ENCODE results near the gene DHRS13.
"Not testable (repeated sequence)": the region's sequence is repeated elsewhere in the genome, so short reads cannot be mapped to it uniquely, and the experiment has no call there.

The DHRS13 gene

DNA sequence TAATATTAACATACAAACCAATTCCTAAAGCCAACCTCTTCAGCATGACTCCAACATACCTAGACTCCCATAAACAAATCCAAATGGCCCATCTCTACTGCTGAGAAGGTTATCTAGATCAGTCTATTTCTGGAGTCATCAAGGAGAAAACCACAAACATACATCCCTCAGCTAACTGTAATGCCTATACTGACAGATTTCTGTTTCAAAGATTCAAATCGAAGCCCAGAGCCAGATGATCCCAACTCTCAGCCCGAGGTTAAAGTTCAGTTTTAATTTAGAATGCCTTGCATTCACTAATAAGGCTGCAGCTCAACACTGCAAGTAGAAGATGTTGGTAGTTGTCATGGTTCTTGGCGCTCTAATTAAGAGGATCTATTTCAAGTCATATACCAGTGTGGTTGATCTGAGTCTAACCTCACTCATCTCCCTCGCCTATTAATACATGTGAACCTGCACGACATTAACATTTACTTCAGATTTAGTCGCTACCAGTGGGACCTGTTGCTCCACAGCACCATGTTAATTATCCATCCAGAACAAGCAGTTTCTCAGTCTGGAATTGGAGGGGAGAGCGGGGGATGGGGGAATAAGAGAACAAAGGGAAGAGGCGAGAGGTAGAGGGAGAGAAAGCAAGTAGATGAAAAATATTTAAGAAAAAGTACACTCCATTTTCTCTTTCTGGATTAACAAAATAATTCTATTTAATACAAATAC, 33.0 kb upstream of the DHRS13 start:
- no peak for DNase-seq

DNA sequence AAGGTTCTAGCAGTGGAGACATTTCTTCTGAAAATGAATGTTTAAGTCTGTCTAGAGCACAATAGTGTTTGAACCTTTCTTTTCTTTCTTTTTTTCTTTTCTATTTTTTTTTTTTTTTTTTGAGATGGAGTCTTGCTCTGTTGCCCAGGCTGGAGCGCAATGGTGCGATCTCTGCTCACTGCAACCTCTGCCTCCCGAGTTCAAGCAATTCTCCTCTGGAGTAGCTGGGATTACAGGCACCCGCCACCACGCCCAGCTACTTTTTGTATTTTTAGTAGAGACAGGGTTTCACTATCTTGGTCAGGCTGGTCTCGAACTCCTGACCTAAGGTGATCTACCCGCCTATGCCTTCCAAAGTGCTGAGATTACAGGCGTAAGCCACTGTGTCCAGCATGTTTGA, 31.6 kb upstream of the DHRS13 start:
- not testable (repeated sequence) for DNase-seq

DNA sequence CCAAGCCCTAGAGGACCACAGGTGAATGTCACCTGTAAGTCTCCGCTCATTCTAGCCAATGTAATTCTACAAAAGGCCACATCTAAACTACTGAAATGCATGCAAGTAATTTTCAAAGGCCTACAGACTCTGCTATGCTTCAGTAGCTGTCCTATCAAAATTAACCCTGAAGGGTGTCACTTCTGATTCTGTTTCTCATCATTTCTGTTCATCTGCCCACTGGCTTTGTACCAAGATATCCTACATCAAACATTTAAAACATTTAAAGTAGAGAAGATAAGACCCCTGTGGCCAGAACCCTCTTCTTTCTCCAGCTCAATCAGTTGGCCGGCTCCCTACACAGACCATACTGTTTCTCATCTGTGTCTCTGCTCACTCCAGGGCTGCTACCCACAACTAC, 26.9 kb upstream of the DHRS13 start:
- no peak for DNase-seq

DNA sequence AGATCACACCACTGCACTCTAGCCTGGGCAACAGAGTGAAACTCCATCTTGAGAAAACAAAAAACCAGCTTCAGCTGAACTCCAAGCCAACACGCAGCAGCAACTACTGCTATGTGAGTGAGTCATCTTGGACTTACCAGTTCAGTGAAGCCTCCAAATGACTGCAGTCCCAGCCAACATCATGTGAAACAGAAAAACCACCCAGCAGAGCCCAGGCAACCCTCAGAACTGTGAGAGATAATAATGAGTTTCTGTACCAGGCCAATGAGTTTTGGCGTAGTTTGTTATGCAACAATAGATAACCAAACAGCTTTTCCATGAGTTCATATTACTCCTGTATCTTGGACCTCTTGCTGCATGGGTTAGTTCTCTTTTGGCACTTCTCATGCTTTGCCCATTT, 25.2 kb upstream of the DHRS13 start:
- DNase-seq = no peak

DNA sequence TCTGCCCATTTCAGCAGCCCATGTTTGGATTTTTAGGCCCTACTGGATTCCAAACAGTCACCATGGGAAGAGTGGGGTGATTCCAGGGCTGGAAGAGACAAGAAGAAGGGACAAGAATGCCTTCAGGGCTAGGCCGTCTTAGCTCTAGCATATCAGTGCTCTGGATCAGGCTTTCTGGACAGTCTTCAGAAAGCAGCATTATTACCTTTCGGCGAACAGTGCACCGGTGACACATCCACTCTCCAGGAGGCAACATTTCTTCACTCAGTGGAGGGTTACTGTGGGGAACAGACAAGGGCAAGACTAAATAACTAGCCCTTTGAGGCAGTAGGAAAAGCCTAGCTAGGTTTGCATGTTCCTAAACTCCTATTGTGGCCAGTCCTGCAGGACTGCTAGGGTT, 23.9 kb upstream of the DHRS13 start:
- no peak for DNase-seq

DNA sequence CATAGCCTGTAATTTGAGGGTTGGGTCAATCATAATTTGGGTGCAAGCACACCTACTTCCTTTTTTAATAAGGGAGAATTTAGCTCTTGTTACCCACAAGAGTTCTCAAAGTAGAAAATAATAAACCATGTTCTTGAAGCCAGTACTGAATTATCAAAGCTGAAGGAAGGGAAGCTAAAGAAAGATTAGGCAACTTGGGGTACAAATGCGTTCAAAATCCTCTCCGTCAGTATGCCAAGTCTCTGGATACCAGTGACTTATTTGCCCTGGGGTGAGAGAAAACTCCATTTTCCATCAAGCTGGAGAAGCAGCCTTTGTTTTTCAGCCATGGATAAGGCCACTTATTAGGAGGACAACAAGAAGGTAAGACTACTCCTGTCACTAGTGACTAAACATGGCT, 23.5 kb upstream of the DHRS13 start:
- no peak for DNase-seq

DNA sequence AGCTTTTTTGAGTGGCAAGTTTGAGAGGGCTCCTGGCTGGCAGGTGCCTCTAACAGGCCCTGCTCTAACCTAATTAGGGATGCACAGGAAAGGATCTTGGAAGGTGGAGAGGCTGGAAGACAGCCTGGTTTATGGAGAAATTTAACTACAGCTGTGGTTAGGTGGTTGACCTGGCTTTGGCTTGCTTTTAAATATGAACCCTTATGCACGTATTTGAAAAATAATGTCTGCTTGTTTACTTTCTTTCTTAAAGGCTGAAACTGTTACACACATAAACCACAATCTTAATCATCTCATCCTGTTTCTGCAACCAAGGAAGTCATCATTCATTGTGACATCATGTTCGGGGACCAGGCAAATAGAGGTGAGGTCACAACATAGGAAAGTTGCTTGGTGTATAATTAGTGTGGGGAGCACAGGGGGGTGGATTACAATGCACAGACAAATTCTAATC, 23.1 kb upstream of the DHRS13 start:
- no peak for DNase-seq

DNA sequence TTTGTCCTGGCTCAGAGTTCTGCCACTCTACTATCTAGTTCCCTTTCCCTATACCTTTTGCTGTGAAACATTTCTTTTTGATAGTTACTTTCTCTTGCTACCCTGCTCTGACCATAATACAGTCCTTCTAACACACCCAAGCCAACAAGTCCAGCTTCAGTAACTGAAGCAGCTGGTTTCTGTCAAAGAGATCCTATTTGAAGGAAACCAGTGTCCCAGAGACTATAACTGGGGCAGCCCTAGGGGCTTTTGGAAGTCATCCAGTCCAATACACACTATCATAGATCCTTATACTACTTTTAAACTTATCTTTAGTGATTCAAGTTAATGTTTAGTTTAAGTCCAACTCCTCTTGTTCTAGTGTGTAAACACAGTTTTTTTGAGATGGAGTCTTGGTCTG, 17.3 kb upstream of the DHRS13 start:
- DNase-seq = no peak

DNA sequence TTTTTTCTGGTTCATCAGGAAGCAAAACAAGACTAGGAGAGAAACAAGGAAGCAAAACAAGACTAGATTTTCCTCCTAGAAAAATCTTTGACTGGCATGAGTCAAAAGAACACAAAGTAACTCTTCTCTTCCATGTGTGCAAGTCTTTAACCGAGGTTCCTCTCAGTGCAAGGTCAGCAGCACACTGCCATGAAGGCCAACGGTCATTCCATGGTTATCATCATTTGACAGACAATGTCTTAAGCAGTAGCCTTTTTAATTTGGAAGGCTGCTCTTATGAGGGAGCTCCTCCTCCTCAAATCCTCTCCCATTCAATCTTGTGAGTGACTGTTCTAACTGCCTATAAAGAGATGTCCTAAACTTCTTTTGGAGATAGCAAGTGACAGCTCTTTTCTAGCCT, 15.4 kb upstream of the DHRS13 start:
- no peak for DNase-seq

DNA sequence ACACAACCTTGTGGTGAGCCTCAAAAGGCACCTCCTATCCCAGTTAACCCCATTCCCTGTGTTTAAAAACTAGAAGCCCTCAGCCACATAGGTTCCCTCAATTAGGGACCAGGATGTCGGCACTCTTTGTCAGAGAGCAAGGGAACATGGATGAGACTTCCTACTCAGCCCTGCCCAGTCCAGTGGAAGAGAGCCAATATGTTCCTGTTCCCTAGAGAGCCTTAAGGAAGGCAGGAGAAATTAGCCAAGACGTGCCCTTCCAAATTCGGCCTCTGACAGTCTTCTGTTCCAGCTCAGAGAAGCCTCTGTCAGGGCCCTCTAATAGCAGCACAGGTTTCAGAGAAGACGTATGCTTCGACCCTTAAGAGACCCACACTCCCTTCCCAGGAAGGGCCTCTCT, 14.6 kb upstream of the DHRS13 start:
- DNase-seq = no peak

DNA sequence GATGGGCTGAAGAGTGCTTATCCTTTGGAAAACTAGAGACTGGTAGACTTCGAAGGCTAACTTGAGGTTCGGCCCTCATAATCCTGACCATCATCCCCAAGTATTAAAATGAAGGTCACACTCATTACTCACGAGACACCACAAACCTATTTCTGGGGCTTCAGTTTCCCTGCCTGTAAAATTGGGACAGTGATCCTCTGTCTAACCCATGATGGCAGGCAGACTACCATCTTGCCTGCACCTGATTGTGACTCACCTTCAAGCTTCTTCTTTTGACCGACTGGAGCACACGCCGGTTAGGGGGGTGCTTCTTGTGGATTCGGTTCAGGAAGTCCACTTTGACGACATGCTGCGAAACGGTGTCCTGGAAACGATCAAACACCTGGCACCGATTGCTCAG, 14.2 kb upstream of the DHRS13 start:
- no peak for DNase-seq

DNA sequence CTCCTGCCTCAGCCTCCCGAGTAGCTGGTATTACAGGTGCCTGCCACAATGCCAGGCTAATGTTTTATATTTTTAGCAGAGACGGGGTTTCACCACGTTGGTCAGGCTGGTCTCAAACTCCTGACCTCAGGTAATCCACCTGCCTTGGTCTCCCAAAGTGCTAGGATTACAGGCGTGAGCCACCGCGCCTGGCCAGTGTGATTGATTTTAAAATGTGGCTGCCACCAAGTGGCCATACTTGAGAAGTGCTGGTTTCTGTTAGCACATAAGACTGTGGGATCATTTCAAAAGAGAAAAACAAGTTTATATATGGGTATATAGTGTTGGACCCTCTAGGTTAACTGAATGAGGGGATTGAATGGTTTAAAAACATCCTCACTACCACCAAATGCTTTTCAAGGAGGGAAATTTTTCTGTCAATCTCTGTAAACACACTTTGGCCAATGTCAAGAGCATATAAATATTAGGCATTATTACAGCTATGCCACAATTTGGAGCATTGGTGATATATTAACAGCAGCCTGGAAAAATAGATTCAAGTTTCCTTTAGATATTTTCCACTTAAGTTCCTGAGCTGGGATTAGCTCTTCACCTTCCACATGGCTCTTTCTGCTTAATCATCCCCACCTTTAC, 13.5 kb upstream of the DHRS13 start:
- DNase-seq = no peak

DNA sequence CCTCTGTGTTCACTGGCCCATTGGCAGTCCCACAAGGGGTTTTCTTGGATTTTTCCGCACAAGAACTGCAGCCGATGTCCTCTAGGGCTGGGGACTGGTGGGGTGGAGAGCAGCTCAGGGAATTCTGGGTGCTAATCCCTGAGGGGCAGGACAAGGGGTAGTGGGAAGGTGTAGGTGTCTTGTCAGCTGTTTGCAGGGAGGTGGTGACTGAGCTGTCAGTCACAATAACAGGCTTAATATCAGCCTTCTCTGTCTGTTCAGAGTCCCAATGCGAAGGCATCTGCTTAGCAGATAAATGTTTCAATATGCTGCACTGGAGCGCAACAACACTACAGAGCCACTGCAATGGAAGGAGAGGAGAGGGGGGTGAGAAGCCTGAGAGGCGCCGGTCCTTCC, 10.1 kb upstream of the DHRS13 start:
- no peak for DNase-seq

DNA sequence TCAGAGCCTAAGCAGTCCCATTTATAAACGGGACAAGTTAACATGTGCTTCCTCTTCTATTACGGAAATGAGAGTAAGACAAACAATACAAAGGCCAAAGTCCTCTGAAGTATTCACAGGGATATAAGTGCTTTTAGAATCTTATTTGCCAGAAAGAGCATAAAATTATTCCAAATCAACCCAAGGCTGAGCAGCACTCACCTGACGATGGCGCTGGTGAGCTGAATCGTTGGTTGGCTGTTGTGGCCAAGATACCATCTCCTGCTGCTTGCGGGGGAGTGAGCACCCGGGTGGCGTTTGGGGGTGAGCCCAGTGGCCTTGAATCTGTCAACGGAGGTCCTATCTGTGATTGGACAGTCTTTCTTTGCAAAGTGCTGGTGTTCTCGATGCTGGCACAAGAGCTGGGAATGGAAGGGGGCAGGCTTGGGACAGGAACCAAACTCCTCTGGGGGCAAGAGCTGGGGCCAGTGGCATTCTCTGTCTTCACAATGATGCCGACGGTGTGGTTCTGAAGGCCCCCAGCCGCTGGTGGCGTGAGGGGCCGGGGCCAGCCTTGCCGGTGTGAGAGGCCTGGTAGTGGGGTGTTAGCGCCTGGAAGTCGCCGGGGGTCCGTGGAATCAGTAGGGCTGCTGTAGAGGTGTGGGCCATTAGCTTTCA, 9.5 kb upstream of the DHRS13 start:
- DNase-seq = no peak

DNA sequence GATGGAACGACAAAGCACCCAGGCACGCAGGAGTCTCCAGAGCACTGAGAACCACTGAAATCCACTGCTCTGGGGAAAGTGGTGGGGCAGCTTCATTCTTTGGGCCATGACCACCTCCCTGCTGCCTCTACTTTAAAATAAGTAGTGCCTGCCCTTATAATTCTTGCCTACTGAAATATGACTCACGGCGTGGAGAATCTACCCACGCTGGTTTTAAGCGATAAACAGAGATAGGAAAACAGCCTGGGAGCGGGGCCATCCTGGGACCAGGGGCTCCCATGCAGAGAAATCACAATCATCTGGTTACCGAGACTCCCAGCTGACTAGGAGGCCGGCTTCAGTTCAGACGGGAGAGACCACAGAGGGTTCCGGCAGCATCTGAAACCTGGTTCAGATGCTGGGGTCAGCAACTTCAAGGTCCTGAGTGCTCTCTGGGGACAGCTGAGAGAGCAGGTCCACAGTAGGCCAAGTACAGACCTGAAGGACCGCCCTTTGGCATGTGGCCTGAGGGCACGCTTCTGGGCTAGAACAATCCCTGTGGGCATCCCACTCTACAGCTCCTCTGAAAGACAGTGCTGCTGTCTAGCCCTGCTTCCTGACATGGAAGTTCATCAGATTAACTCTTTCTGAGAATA, 8.6 kb upstream of the DHRS13 start:
- no peak for DNase-seq

DNA sequence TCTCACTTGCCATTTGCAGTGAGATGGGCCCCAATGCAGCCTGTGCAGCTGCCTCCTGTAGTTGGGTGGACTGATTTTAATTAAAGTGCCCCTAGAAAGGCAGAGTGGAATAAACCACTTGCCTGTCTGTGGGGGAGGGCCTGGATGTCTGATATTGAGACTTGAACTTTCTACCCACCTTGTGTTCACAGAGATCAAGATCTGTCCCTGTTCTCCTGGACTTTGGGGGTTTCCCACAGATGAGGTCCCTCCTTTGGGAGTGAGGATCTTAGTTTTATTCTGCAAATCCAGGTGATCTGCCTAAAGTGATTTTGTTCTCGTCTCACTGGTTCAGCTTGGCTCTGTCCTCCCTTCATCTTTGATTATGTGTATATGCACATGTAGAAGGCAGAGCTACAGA, 7.7 kb upstream of the DHRS13 start:
- DNase-seq = no peak

DNA sequence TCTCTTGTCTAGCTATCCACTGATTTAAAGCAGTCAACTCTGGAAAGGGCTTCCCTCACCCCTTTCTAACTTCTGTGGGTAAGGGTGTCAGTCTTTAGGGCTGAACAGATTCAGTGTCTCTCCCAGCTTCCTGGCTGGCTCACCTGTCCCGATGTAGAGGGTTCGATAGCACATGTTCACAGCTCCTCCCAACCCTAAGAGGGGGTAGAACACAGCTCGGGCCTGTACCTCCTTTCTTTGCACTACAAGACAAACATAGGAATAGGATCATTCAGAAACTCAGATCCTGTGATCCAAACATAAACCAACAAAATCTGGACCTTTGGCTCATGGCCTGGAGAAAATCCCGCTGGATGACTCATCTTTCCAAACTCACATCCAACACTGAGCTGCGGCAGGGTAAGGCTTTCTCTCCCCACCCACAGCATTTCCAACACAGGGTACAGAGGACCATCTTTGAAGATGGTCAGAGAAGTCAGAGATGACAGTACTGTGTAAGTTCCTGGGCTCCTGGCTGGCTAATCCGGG, 5.8 kb upstream of the DHRS13 start:
- DNase-seq = no peak

DNA sequence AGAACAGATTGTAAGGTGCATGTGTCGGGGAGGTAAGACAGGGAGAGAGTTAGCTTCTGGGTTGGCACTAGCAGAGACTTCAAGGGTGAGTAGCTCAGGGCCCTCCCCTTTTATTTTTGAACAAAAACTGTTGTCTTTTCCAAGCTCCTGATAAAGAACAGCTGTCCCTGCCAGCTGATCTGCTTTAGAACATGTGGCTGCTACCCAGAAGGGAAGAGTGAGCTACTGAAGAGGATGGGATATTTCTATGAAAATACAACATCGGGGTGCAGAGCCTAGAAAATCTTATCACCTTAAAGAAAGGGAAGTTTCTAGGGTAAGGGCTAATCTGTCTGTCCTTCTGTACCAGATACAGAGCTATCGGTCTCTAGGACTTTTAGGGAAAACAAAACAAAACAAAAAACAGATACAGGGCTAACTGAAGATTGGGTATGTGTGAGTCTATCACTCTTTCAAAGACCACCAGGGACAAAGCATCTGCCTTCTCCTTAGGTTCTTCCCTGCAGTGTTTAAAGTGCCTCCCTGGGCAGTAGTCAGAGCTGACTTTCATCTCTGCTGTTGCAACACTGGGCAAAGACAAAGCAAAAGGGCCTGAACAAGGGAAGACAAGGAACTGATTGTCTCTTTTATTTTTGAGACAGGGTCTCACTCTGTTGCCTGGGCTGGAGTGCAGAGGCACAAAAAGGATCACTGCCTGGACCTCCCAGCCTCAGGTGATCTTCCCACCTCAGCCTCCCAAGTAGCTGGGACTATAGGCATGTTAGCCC, 5.0 kb upstream of the DHRS13 start:
- DNase-seq = no peak

DNA sequence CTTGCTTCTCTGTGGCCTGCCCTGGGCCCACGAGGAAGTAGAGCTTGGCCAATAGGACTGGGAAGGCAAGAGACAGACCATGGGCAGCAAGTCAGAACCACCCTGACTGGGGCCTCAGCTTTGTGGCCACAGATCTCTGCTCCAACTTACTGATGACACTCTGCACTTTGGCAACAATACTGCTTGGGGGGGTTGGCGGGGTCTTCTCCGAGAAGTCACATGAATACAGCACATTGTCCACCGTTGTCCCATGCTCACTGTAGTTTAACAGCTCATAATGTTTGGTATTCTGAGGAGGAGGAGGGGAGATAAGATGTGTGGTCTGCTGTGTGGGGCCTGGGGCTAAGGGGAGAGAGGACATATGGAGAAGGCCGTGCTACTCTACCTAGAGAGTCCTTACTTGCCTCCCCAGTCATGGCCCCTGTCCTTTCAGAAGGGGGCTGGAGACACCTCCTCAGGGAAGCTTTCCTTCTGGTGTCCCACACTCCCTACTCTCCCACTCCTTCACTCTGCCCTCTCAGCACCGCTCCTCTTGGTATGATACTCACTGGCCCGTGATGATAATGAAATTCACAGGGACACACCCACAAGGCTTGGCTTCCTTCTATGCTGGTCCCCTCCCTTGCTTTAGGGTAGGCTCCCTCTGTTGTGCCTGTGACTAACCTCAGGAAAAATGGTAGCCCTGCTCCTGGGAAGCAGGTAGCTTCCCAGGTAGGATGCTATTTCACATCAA, 4.0 kb upstream of the DHRS13 start:
- no peak for DNase-seq

DNA sequence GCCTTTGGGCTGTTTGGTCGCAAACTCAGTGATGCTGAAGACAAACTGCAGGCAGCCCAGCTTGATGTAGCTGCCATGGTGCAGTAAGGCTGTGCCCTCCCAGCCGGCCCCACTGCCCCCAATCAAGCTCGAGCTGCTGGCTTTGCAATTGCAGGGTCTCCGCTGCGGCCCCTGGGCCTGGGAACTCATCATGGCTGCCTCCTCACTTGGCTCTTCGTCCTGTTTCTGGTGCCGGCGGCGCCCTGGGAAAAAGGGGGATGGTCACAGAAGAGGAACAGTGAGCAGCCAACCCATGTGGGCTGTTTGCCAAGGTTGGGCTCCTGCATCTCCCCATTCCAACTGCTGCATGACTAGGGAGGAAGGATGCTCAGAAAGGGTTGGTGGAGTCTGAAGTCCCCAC, 3.4 kb upstream of the DHRS13 start:
- no peak for DNase-seq

DNA sequence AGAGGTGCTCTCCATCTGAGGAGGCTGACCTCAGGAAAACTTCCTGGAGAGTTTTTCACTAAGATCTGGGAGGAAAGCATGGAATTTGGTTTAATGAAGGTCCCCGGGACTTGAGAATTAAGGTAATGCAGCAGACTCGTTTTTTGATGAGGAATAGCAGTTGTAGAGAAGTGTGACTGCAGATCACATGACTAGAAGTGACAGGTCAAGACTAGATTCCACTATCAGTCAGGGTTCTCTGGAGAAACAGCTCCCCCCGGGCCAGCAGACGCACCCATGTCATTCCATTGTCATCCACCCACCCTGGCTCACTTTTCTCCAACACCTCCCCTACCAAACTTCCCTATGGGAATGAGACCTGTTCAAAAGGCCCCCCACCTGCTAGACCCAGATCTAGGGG, 1.9 kb upstream of the DHRS13 start:
- DNase-seq = no peak

DNA sequence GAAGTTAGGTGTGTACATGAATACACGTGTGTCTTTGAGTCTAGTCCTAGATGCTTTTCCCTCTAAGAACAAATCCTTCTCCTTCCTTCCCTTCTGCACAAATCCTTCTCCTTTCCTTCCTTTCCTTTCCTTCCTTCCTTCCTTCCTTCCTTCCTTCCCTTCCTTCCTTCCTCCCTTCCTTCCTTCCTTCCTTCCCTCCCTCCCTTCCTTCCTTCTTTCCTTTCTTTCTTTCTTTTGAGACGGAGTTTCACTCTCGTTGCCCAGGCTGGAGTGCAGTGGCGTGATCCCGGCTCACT, 615 bp upstream of the DHRS13 start:
- DNase-seq = not testable (repeated sequence)
